WTC11 (cell line): ENCODE data around the gene VILL. TPM values are rescaled to one million over a fixed set of nuclear protein-coding genes. Genes with fewer than 3 reads are reported as not detected.

Source experiments
- ATAC-seq: fragments of 200-7000 bp; cut with Tn5 transposase; 2 replicates; pipeline ENCODE4 v1.10.0; 2021; ENCODE audit warnings: mild to moderate bottlenecking, moderate library complexity
- CTCF ChIA-PET: fragments of 300-600 bp; sonication (Branson Sonifier 250); formaldehyde crosslinking; loops from one replicate; lab custom pipeline; 2021; ENCODE audit warnings: antibody characterized with exemption; lab: Charles Lee
- POLR2A ChIA-PET: fragments of 350-600 bp; sonication (Branson Sonifier 250); formaldehyde crosslinking; loops from one replicate; lab custom pipeline; 2021; ENCODE audit warnings: antibody characterized with exemption; lab: Charles Lee
- DNase-seq: peaks from one replicate; pipeline ENCODE4 v3.0.0; 2021; ENCODE audit warnings: low spot score
- H3K27ac Mint-ChIP-seq: 2 replicates; pipeline ENCODE4 v1.8.0; 2021; ENCODE audit warnings: mixed read lengths
- H3K27me3 Mint-ChIP-seq: 2 replicates; pipeline ENCODE4 v1.8.0; 2021; ENCODE audit warnings: low read depth, mild to moderate bottlenecking, moderate library complexity, mixed read lengths
- H3K36me3 Mint-ChIP-seq: 2 replicates; pipeline ENCODE4 v1.8.0; 2021; ENCODE audit warnings: mixed read lengths
- H3K4me1 Mint-ChIP-seq: 2 replicates; pipeline ENCODE4 v1.8.0; 2022; ENCODE audit warnings: mixed read lengths
- H3K4me3 Mint-ChIP-seq: 2 replicates; pipeline ENCODE4 v1.8.0; 2021; ENCODE audit warnings: mild to moderate bottlenecking, moderate library complexity, mixed read lengths
- H3K9me3 Mint-ChIP-seq: 2 replicates; pipeline ENCODE4 v1.8.0; 2021; ENCODE audit warnings: mixed read lengths
- AR ChIP-seq: fragments of 250-450 bp; sonication (Bioruptor Pico); IDR thresholded peaks from 2 replicates; pipeline ENCODE4 v1.9.0; 2021; ENCODE audit warnings: mild to moderate bottlenecking
- E2F5 ChIP-seq: sonication (generic); formaldehyde crosslinking; IDR thresholded peaks from 2 replicates; pipeline ENCODE4 v1.8.1; 2022; ENCODE audit warnings: mild to moderate bottlenecking, moderate library complexity, missing genetic modification reagents
- GABPB1 ChIP-seq: sonication (generic); formaldehyde crosslinking; IDR thresholded peaks from 2 replicates; pipeline ENCODE4 v1.8.1; 2023; ENCODE audit warnings: mild to moderate bottlenecking, missing genetic modification reagents
- NFE2L1 ChIP-seq: sonication (generic); formaldehyde crosslinking; IDR thresholded peaks from 2 replicates; pipeline ENCODE4 v1.8.1; 2023; ENCODE audit warnings: missing genetic modification reagents
- NR2C2 ChIP-seq: sonication (generic); formaldehyde crosslinking; IDR thresholded peaks from 2 replicates; pipeline ENCODE4 v1.8.0; 2022; ENCODE audit warnings: mild to moderate bottlenecking, missing genetic modification reagents
- PREB ChIP-seq: sonication (generic); formaldehyde crosslinking; IDR thresholded peaks from 2 replicates; pipeline ENCODE4 v1.8.1; 2022; ENCODE audit warnings: mild to moderate bottlenecking, missing genetic modification reagents, moderate library complexity, borderline replicate concordance
- SMAD4 ChIP-seq: sonication (generic); formaldehyde crosslinking; IDR thresholded peaks from 2 replicates; pipeline ENCODE4 v1.8.0; 2022; ENCODE audit warnings: mild to moderate bottlenecking, missing genetic modification reagents
- STAT6 ChIP-seq: sonication (generic); formaldehyde crosslinking; conservative IDR thresholded peaks from 2 replicates; pipeline ENCODE4 v1.8.1; 2023; ENCODE audit warnings: mild to moderate bottlenecking, low read depth, missing genetic modification reagents, moderate library complexity
- USF1 ChIP-seq: sonication (generic); formaldehyde crosslinking; IDR thresholded peaks from 2 replicates; pipeline ENCODE4 v1.8.0; 2022; ENCODE audit warnings: mild to moderate bottlenecking, missing genetic modification reagents
- ZNF219 ChIP-seq: sonication (generic); formaldehyde crosslinking; IDR thresholded peaks from 2 replicates; pipeline ENCODE4 v1.8.0; 2023; ENCODE audit warnings: missing genetic modification reagents, mild to moderate bottlenecking, borderline replicate concordance
- ZNF281 ChIP-seq: sonication (generic); formaldehyde crosslinking; IDR thresholded peaks from 2 replicates; pipeline ENCODE4 v1.8.0; 2023; ENCODE audit warnings: mild to moderate bottlenecking, missing genetic modification reagents
- ZNF512 ChIP-seq: sonication (generic); formaldehyde crosslinking; IDR thresholded peaks from 2 replicates; pipeline ENCODE4 v1.8.1; 2022; ENCODE audit warnings: missing genetic modification reagents, borderline replicate concordance
- ZNF532 ChIP-seq: fragments of 250-450 bp; sonication (Bioruptor Pico); IDR thresholded peaks from 2 replicates; pipeline ENCODE4 v1.9.0; 2021; ENCODE audit warnings: mild to moderate bottlenecking, borderline replicate concordance
- ZSCAN18 ChIP-seq: fragments of 250-450 bp; sonication (Bioruptor Pico); IDR thresholded peaks from 2 replicates; pipeline ENCODE4 v2.1.2; 2022; ENCODE audit warnings: mild to moderate bottlenecking, moderate library complexity
- total RNA-seq: library from RNA; stranded (reverse); gene quantifications from 3 replicates; pipeline ENCODE4 v1.2.3, GENCODE V29; 2021

Gene VILL
- total RNA-seq, 1 experiment from 2014 or later = 4.7 TPM

GRCh38 chr3:37954881-37955280, 35.7 kb upstream of the VILL start (continued):
- TF ChIP-seq AR (CRISPR knock-in tag) (no peak), ZSCAN18 (no peak), NR2C2 (no peak)

- Mint-ChIP-seq H3K27me3 (no peaks in the 10 kb centered on the region), H3K4me3 (no peak overlapping the region), H3K9me3 (peaks cover 8% of the 10 kb centered on the region; the same call in 1 of the 2 replicates), H3K4me1 (peaks cover 22% of the 10 kb centered on the region), H3K36me3 (peaks cover 12% of the 10 kb centered on the region; the same call in 1 of the 2 replicates), H3K27ac (peak overlapping the region; percentile 85)
- ChIA-PET POLR2A (interaction anchor here (0.6 kb wide), 1 partner anchor 703 kb away, joined by 5 read pairs; no protein-coding TSS in a partner anchor), CTCF (interaction anchor here (0.6 to 3.0 kb wide), 4 partner anchors 11 to 68 kb away, joined by 3 to 21 read pairs (median 8); no protein-coding TSS in a partner anchor)
- no peak for DNase-seq
- peak; percentile 71 for ATAC-seq
- TF ChIP-seq GABPB1 (CRISPR knock-in tag) = no peak
- TF ChIP-seq ZNF219 (CRISPR knock-in tag) = no peak
- TF ChIP-seq USF1 (CRISPR knock-in tag) = no peak
- TF ChIP-seq ZNF532 (CRISPR knock-in tag) = no peak
- no peak for TF ChIP-seq E2F5
- no peak for TF ChIP-seq SMAD4 (CRISPR knock-in tag)
- TF ChIP-seq STAT6 (CRISPR knock-in tag) = no peak
- no peak for TF ChIP-seq PREB
- no peak for TF ChIP-seq ZNF281 (CRISPR knock-in tag)
- TF ChIP-seq ZNF512 (CRISPR knock-in tag) = no peak
- no peak for TF ChIP-seq NFE2L1 (CRISPR knock-in tag)
These were observed 34.5 kb upstream of the VILL start for GRCh38 chr3:37955918-37956707.
